ENCODE measurements around the gene OR2V1. TPM values are rescaled to one million over a fixed set of nuclear protein-coding genes. Genes with fewer than 3 reads are reported as not detected.
"Not testable (repeated sequence)": the region's sequence is repeated elsewhere in the genome, so short reads cannot be mapped to it uniquely, and the experiment has no call there.

Gene OR2V1
- total RNA-seq, 2 experiments from 2014 or later: not detected

DNA sequence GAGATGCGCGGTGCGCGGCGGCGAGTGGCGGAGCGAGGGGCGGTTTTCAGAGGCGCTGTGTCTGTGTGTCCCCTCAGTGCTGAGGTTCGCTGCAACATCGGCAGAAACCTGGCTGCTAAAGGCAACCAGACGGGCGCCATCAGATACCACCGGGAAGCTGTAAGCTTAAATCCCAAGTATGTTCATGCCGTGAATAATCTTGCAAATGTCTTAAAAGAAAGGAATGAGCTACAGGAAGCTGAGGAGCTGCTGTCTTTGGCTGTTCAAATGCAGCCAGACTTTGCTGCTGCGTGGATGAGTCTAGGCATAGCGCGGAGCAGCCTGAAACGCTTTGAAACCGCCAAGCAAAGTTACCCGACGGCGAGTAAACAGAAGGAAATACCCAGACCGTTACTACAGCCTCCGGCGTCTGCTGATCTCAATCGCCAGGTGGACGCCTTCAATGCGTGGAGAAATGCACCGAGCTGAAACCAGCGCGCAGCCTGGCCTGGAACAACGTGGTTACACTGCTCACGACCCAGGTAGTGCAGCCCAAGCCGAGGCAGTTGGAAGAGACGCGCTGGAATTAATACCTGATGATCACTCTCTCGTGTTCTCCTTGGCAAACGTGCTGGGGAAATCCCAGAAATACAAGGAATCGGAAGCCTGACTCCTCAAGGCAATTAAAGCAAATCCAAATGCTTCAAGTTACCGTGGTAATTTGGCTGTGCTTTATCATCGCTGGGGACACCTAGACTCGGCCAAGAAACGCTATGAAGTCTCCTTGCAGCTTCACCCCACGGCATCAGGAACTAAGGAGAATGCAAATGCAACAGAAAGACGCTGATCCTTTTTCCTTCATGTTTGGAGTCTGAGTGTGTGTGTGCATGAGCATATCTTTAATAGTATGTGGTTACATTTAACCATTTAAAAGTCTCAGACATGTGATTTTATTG is 15.9 kb downstream of the OR2V1 start:
- Mint-ChIP-seq H3K36me3 (ENCODE audit: low read depth) (peaks cover 2% of the 10 kb centered on the region), H3K27me3 (peaks cover 46% of the 10 kb centered on the region), H3K27ac (no peak overlapping the region), H3K4me3 (no peak overlapping the region), H3K4me1 (peaks cover 3% of the 10 kb centered on the region), H3K9me3 (no peaks in the 10 kb centered on the region)
- CTCF ChIA-PET: no interaction called here
- POLR2A ChIA-PET: no interaction called here
- no peak for DNase-seq

DNA sequence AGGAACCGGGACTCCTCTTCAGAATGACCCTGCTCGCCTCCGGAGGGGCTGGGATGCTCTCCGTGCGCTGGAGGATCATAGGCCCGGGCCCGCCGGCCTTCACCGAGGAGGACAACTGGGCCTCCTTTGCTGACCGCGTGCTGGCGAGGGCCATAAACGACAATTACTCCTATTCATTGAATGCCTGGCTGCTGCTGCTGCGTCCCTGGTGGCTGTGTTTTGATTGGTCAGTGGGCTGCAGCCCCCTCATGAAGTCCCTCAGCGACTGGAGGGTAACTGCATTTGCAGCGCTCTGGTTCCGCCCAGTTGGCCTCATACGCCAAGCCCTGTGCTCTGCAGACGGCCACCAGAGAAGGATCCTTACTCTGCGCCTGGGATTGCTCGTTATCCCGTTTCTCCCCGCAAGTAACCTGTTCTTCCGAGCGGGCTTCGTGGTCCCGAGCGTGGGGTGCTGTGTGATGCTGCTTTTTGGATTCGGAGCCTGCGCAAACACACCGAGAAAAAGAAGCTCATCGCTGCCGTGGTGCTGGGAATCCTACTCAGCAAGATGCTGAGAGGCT is 16.6 kb downstream of the OR2V1 start:
- CTCF ChIA-PET: no interaction called here

DNA sequence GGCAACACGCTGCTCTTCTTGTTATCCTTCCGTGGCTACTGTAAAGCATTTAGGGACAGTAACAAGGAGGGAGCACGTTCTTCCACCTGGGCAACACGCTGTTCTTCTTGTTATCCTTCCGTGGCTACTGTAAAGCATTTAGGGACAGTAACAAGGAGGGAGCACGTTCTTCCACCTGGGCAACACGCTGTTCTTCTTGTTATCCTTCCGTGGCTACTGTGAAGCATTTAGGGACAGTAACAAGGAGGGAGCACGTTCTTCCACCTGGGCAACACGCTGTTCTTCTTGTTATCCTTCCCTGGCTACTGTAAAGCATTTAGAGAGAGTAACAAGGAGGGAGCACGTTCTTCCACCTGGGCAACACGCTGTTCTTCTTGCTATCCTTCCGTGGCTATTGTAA is 17.4 kb downstream of the OR2V1 start:
- H3K36me3 Mint-ChIP-seq (ENCODE audit: low read depth); H3K9me3 Mint-ChIP-seq; H3K27ac Mint-ChIP-seq; POLR2A ChIA-PET; DNase-seq; H3K4me1 Mint-ChIP-seq; H3K4me3 Mint-ChIP-seq: not testable (repeated sequence)
- H3K27me3 Mint-ChIP-seq: peaks cover 47% of the 10 kb centered on the region
- CTCF ChIA-PET: interaction anchor here (0.7 kb wide), 2 partner anchors 612 to 1440 kb away, joined by 6 to 7 read pairs; no protein-coding TSS in a partner anchor

More for the DNA sequence above, 16.6 kb downstream of the OR2V1 start:
- peaks cover 3% of the 10 kb centered on the region for H3K4me1 Mint-ChIP-seq
- POLR2A ChIA-PET: no interaction called here
- DNase-seq: no peak
- no peak overlapping the region for H3K4me3 Mint-ChIP-seq
- H3K9me3 Mint-ChIP-seq: no peaks in the 10 kb centered on the region
- peaks cover 2% of the 10 kb centered on the region for H3K36me3 Mint-ChIP-seq (ENCODE audit: low read depth)
- peaks cover 47% of the 10 kb centered on the region for H3K27me3 Mint-ChIP-seq
- no peak overlapping the region for H3K27ac Mint-ChIP-seq

- Mint-ChIP-seq H3K4me1 (peaks cover 3% of the 10 kb centered on the region), H3K27me3 (peaks cover 47% of the 10 kb centered on the region), H3K27ac (no peak overlapping the region), H3K4me3 (no peak overlapping the region), H3K9me3 (no peaks in the 10 kb centered on the region), H3K36me3 (ENCODE audit: low read depth) (peaks cover 2% of the 10 kb centered on the region)
- DNase-seq: no peak
- CTCF ChIA-PET: no interaction called here
- POLR2A ChIA-PET: no interaction called here
Measured at GRCh38 chr5:181112476-181112875, 18.5 kb downstream of the OR2V1 start.

DNA sequence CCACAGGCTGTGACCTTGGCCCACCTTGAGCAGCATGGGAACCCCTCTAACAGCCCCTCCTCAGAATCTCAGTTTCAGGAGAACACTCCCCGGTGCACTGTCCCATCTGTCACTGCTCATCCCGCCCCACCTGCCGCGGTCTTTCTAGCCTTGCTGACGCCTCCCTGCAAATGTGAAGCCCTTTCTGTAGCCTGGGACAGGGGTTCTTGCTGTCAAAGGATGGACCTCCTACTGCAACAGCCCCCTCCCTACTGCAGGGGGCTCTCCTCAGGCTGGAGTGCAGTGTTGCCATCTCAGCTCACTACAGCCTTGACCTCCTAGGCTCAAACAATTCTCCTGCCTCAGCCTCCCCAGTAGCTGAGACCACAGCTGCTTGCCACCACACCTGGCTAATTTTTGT is 20.0 kb downstream of the OR2V1 start:
- POLR2A ChIA-PET: no interaction called here
- no peak overlapping the region for H3K27ac Mint-ChIP-seq
- peaks cover 3% of the 10 kb centered on the region for H3K4me1 Mint-ChIP-seq
- H3K27me3 Mint-ChIP-seq: peaks cover 39% of the 10 kb centered on the region
- H3K4me3 Mint-ChIP-seq: no peak overlapping the region
- peaks cover 2% of the 10 kb centered on the region for H3K36me3 Mint-ChIP-seq (ENCODE audit: low read depth)
- no peak for DNase-seq
- H3K9me3 Mint-ChIP-seq: no peaks in the 10 kb centered on the region
- CTCF ChIA-PET: no interaction called here

DNA sequence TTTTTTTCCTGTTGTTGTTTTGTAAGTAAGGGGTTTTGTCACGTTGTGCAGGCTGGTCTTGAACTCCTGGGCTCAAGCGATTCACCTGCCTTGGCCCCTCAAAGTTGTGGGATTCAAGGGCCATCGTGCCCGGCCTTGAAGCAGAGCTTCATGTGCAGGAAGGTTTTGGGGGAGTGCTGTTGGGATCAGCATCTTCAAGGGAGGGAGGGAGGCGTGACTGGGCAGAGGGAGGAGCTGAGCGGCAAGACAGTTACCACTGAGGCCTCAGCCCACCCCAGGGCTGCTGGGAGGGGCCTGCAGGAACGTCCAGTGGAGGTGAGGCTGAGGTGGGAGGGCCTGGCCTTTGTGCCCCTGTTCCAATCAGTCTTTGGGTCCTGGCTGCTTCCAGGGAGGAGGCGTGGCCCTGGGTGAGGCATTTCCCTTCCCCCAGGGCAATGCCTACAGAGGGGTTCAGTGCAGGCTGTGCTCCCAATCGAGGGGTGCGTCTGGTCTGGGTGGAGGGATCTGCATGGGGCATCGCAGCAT is 21.4 kb downstream of the OR2V1 start:
- POLR2A ChIA-PET: no interaction called here
- no peaks in the 10 kb centered on the region for H3K9me3 Mint-ChIP-seq
- H3K27me3 Mint-ChIP-seq: peaks cover 37% of the 10 kb centered on the region
- no peak overlapping the region for H3K4me3 Mint-ChIP-seq
- DNase-seq: no peak
- no peaks in the 10 kb centered on the region for H3K4me1 Mint-ChIP-seq
- CTCF ChIA-PET: no interaction called here
- H3K36me3 Mint-ChIP-seq (ENCODE audit: low read depth): peaks cover 1% of the 10 kb centered on the region
- no peak overlapping the region for H3K27ac Mint-ChIP-seq

DNA sequence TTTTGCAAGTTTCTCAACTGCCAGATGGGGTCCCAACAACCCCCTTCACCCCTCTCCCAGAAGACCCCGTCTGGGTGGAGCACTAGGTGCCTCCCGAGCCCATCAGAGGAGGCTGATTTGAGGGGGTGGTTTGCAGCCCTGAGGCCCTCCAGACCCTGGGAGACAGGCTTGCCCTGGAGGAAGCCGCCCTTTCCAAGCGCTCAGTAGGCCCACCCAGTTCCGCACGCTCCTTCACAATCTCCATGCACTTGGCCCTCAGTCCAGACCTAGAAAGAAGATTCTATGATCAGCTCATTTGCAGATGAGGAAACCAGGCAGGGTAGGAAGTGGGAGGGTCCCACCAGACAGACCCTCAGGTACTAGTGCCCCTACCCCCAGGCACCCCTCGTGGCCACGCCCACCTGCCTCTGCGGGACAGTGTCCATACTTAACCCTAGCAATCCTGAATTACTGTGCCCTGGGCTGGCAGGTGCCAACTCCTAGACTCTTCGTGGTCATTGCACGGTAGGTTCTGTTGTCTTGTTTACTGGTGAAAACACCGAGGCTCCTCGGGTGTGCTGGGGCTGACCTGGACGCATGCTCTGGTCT is 22.3 kb downstream of the OR2V1 start:
- Mint-ChIP-seq H3K4me3 (no peak overlapping the region), H3K4me1 (peaks cover 5% of the 10 kb centered on the region), H3K36me3 (ENCODE audit: low read depth) (no peaks in the 10 kb centered on the region), H3K27ac (no peak overlapping the region), H3K27me3 (peaks cover 36% of the 10 kb centered on the region), H3K9me3 (no peaks in the 10 kb centered on the region)
- ChIA-PET POLR2A (no interaction called here), CTCF (no interaction called here)
- DNase-seq: no peak

- no peak for DNase-seq
- H3K4me1 Mint-ChIP-seq: peaks cover 5% of the 10 kb centered on the region
- POLR2A ChIA-PET: no interaction called here
- H3K27me3 Mint-ChIP-seq: peaks cover 38% of the 10 kb centered on the region
- H3K9me3 Mint-ChIP-seq: no peaks in the 10 kb centered on the region
- CTCF ChIA-PET: no interaction called here
- H3K27ac Mint-ChIP-seq: no peak overlapping the region
- no peak overlapping the region for H3K4me3 Mint-ChIP-seq
- no peaks in the 10 kb centered on the region for H3K36me3 Mint-ChIP-seq (ENCODE audit: low read depth)
Measured at GRCh38 chr5:181107699-181108098, 23.3 kb downstream of the OR2V1 start.

DNA sequence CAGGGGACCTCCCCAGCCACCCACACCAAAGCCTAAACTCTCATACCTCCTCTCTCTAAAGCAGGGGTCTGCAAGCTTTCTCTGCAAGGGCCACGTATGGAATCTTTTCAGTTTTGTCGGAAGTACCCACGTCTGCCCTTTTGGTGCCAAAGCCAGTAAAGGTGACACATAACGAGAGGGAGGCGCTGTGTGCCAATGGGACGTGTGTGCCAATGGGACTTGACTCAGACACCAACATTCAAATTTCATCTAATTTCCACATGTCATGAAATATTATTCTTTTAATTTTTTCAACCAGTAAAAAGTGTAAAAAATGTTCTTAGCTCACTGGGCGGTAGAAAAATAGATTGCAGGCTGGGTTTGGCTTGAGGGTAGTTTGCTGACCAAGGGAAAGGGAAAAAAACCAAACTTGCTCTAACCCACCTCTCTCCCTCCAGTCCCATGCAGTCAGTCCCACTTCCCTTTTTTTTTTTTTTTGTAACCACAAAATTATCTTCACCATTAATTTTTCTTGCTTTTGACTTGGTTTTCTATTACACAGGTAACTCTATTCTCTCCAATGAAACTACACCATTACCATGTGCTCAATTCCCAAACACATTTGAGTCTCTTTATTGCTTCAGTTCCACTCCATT is 25.5 kb downstream of the OR2V1 start:
- CTCF ChIA-PET: no interaction called here
- no peak for DNase-seq
- H3K27ac Mint-ChIP-seq: no peak overlapping the region
- no peak overlapping the region for H3K4me3 Mint-ChIP-seq
- no peaks in the 10 kb centered on the region for H3K9me3 Mint-ChIP-seq
- POLR2A ChIA-PET: no interaction called here
- no peaks in the 10 kb centered on the region for H3K36me3 Mint-ChIP-seq (ENCODE audit: low read depth)
- H3K27me3 Mint-ChIP-seq: peaks cover 28% of the 10 kb centered on the region
- peaks cover 5% of the 10 kb centered on the region for H3K4me1 Mint-ChIP-seq

- H3K4me1 Mint-ChIP-seq; CTCF ChIA-PET; H3K9me3 Mint-ChIP-seq; H3K27ac Mint-ChIP-seq; DNase-seq; POLR2A ChIA-PET; H3K36me3 Mint-ChIP-seq (ENCODE audit: low read depth); H3K4me3 Mint-ChIP-seq: not testable (repeated sequence)
- H3K27me3 Mint-ChIP-seq: peaks cover 30% of the 10 kb centered on the region
Measured at GRCh38 chr5:181104606-181105390, 26.2 kb downstream of the OR2V1 start.

DNA sequence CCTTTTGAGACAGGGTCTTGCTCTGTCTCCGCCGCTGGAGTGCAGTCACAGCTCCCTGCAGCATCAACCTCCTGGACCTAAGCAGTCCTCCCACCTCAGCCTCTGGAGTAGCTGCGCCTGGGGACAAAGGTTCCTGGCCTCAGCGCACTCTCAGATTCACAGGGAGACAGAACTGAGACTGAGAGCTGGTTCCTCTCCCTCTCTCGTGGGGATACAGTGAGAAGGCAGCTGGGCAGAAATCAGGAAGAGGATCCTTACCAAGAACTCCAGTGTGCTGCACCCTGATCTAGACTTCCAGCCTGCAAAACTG is 26.8 kb downstream of the OR2V1 start:
- H3K4me1 Mint-ChIP-seq; H3K9me3 Mint-ChIP-seq; H3K36me3 Mint-ChIP-seq (ENCODE audit: low read depth); CTCF ChIA-PET; POLR2A ChIA-PET; DNase-seq: not testable (repeated sequence)
- H3K4me3 Mint-ChIP-seq: peak overlapping the region; percentile 34
- peak overlapping the region; percentile 61 for H3K27ac Mint-ChIP-seq
- peaks cover 36% of the 10 kb centered on the region for H3K27me3 Mint-ChIP-seq

- CTCF ChIA-PET, H3K4me1 Mint-ChIP-seq: not testable (repeated sequence)
Measured at GRCh38 chr5:181101930-181102674, 28.9 kb downstream of the OR2V1 start.

More at GRCh38 chr5:181101930-181102674, 28.9 kb downstream of the OR2V1 start:
- H3K27me3 Mint-ChIP-seq: peaks cover 39% of the 10 kb centered on the region
- H3K36me3 Mint-ChIP-seq (ENCODE audit: low read depth); DNase-seq; H3K4me3 Mint-ChIP-seq; H3K9me3 Mint-ChIP-seq; H3K27ac Mint-ChIP-seq; POLR2A ChIA-PET: not testable (repeated sequence)
